SU-DHL-6 (cell line): ENCODE results near the gene NFATC1.

Experiments
- H2AFZ ChIP-seq: fragments of 200-600 bp; sonication (generic); 2 replicates; pipeline ENCODE4 v1.6.1; 2014; ENCODE audit warnings: low read depth, mild to moderate bottlenecking, moderate library complexity, mixed read lengths, antibody characterized with exemption, low read length; ENCODE audit not compliant: severe bottlenecking
- H3F3A ChIP-seq: fragments of 200-600 bp; shearing (Covaris generic); 2 replicates; pipeline ENCODE4 v1.6.0; 2016; ENCODE audit warnings: antibody characterized with exemption, mild to moderate bottlenecking; ENCODE audit not compliant: insufficient read depth
- H3K27ac ChIP-seq: fragments of 200-600 bp; sonication (generic); 2 replicates; pipeline ENCODE4 v1.5.1; 2016; ENCODE audit warnings: low read depth, mild to moderate bottlenecking, low read length, moderate library complexity, mixed read lengths
- H3K27me3 ChIP-seq: fragments of 200-600 bp; sonication (generic), shearing (Covaris generic); 2 replicates; pipeline ENCODE4 v1.6.0; 2014; ENCODE audit warnings: mild to moderate bottlenecking, low read length
- H3K36me3 ChIP-seq: fragments of 200-600 bp; sonication (generic); 2 replicates; pipeline ENCODE4 v1.6.1; 2014; ENCODE audit warnings: mild to moderate bottlenecking, low read length, mixed read lengths
- H3K4me2 ChIP-seq: fragments of 300-600, 200-600 bp; shearing (Covaris generic), sonication (generic); 2 replicates; pipeline ENCODE4 v1.6.0; 2014; ENCODE audit warnings: low read length, low read depth, mild to moderate bottlenecking; ENCODE audit not compliant: poor library complexity, severe bottlenecking
- H3K4me3 ChIP-seq: fragments of 200-600 bp; sonication (generic); 2 replicates; pipeline ENCODE4 v1.5.1; 2014; ENCODE audit warnings: antibody characterized with exemption, low read length, mild to moderate bottlenecking, mixed read lengths; ENCODE audit not compliant: insufficient read depth, poor library complexity, severe bottlenecking
- H3K79me2 ChIP-seq: fragments of 200-600 bp; sonication (generic); 2 replicates; pipeline ENCODE4 v1.6.1; 2014; ENCODE audit warnings: mild to moderate bottlenecking, low read length, moderate library complexity; ENCODE audit not compliant: insufficient read depth
- H3K9ac ChIP-seq: fragments of 200-600 bp; sonication (generic); 2 replicates; pipeline ENCODE4 v1.7.0; 2014; ENCODE audit warnings: mild to moderate bottlenecking, low read length
- H3K9me2 ChIP-seq: fragments of 200-600 bp; sonication (generic); replicated peaks from 2 replicates; pipeline ENCODE4 v1.6.1; 2014; ENCODE audit warnings: low read length; ENCODE audit not compliant: insufficient read depth
- H3K9me3 ChIP-seq: fragments of 200-600 bp; sonication (generic); 2 replicates; pipeline ENCODE4 v1.6.1; 2014; ENCODE audit warnings: low read length, mixed read lengths; ENCODE audit not compliant: insufficient read depth
- H4K20me1 ChIP-seq: fragments of 200-600 bp; sonication (generic); 2 replicates; pipeline ENCODE4 v1.6.1; 2014; ENCODE audit warnings: low read depth, mild to moderate bottlenecking, antibody characterized with exemption, low read length, moderate library complexity, mixed read lengths
- EZH2phosphoT487 ChIP-seq: fragments of 200-600 bp; sonication (generic), shearing (Covaris generic); conservative IDR thresholded peaks from 2 replicates; pipeline ENCODE4 v1.6.1; 2018; ENCODE audit warnings: mild to moderate bottlenecking, antibody characterized with exemption, low read length, moderate library complexity, mixed read lengths
- TF ChIP-seq, protein P1 (sequence below): fragments of 200-600 bp; sonication (generic); IDR thresholded peaks from one replicate; pipeline ENCODE4 v1.5.1; 2017; ENCODE audit warnings: antibody characterized with exemption, mild to moderate bottlenecking, low read length, moderate library complexity; ENCODE audit not compliant: insufficient read depth, poor library complexity, severe bottlenecking

The NFATC1 gene

DNA sequence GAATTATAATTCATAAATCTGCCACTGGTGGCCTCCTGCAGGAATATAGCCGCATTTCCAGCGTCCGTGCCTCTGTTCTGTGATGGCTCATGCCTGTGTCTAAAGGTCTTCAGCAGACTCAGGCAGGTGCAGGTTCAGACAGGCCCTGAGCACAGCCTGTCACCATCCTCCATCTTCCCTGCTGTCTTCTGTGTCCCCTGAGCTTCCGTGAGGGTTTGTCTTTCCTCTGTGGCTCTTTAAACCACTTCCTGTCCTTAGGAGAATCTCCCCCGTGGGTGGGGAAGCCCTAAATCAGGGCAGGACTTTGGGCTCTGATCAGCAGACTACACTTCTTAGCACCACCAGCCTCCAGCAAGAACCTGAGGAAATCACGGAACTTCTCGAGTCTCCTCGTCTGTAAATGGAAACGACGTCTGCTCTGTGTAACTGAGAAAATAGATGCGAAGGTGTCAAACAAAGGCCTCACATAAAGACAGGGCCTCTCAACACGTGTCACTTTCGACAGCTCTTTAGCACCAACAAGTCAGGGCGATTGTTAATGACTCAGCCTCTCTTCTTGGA lies 24.1 kb upstream of the NFATC1 start:
- Histone ChIP-seq H3K36me3 (no peaks in the 10 kb centered on the region), H3K4me2 (no peak overlapping the region), H2AFZ (no peak overlapping the region), H4K20me1 (no peaks in the 10 kb centered on the region), H3F3A (no peaks in the 10 kb centered on the region), H3K27me3 (no peaks in the 10 kb centered on the region), H3K9me3 (no peaks in the 10 kb centered on the region), H3K9me2 (no peaks in the 10 kb centered on the region), H3K9ac (no peak overlapping the region), H3K4me3 (no peak overlapping the region), H3K79me2 (no peaks in the 10 kb centered on the region), H3K27ac (no peak overlapping the region)
- no peak for TF ChIP-seq EZH2phosphoT487
- TF ChIP-seq, protein P1, sequence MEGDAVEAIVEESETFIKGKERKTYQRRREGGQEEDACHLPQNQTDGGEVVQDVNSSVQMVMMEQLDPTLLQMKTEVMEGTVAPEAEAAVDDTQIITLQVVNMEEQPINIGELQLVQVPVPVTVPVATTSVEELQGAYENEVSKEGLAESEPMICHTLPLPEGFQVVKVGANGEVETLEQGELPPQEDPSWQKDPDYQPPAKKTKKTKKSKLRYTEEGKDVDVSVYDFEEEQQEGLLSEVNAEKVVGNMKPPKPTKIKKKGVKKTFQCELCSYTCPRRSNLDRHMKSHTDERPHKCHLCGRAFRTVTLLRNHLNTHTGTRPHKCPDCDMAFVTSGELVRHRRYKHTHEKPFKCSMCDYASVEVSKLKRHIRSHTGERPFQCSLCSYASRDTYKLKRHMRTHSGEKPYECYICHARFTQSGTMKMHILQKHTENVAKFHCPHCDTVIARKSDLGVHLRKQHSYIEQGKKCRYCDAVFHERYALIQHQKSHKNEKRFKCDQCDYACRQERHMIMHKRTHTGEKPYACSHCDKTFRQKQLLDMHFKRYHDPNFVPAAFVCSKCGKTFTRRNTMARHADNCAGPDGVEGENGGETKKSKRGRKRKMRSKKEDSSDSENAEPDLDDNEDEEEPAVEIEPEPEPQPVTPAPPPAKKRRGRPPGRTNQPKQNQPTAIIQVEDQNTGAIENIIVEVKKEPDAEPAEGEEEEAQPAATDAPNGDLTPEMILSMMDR = no peak

DNA sequence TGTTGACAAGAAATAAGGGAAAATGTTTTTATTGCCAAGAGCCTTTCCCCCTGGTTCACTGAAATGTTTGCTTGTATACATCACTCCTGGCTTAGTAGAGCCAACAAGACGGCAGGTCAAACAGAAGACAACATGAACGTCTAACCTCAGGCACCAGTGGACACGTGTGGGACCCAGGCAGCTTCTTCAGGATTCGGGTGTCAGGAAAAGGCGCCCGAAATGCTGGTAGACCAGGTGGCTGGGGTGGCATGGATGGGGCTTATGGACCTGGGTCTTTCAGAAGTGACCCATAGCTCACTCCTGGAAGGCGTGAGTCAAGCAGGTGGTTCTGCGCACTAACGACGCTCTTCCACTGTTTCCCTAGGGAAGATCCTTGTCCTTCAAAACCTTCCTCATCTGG lies 23.3 kb upstream of the NFATC1 start:
- no peak overlapping the region for H3K27ac ChIP-seq
- no peak overlapping the region for H3K4me3 ChIP-seq
- TF ChIP-seq, protein P1 = no peak
- no peak for TF ChIP-seq EZH2phosphoT487
- H3K79me2 ChIP-seq = no peaks in the 10 kb centered on the region
- H3K27me3 ChIP-seq = no peaks in the 10 kb centered on the region
- no peaks in the 10 kb centered on the region for H3K36me3 ChIP-seq
- H4K20me1 ChIP-seq = no peaks in the 10 kb centered on the region
- no peaks in the 10 kb centered on the region for H3K9me3 ChIP-seq
- no peak overlapping the region for H3K4me2 ChIP-seq
- no peaks in the 10 kb centered on the region for H3F3A ChIP-seq
- no peak overlapping the region for H3K9ac ChIP-seq
- no peak overlapping the region for H2AFZ ChIP-seq
- H3K9me2 ChIP-seq = no peaks in the 10 kb centered on the region

- no peak overlapping the region for H3K4me3 ChIP-seq
- H3K9ac ChIP-seq = no peak overlapping the region
- no peaks in the 10 kb centered on the region for H3F3A ChIP-seq
- no peaks in the 10 kb centered on the region for H3K9me3 ChIP-seq
- no peak overlapping the region for H3K4me2 ChIP-seq
- no peaks in the 10 kb centered on the region for H4K20me1 ChIP-seq
- no peak overlapping the region for H2AFZ ChIP-seq
- H3K27me3 ChIP-seq = no peaks in the 10 kb centered on the region
- H3K27ac ChIP-seq = no peak overlapping the region
- no peaks in the 10 kb centered on the region for H3K36me3 ChIP-seq
- no peaks in the 10 kb centered on the region for H3K9me2 ChIP-seq
- H3K79me2 ChIP-seq = no peaks in the 10 kb centered on the region
- TF ChIP-seq, protein P1 = no peak
- no peak for TF ChIP-seq EZH2phosphoT487
These were observed 22.7 kb upstream of the NFATC1 start for GRCh38 chr18:79372991-79373390.

- TF ChIP-seq EZH2phosphoT487 = no peak
- TF ChIP-seq, protein P1 = no peak
- Histone ChIP-seq H4K20me1 (no peaks in the 10 kb centered on the region), H3K4me2 (no peak overlapping the region), H3K9ac (no peak overlapping the region), H3K36me3 (no peaks in the 10 kb centered on the region), H3K9me3 (no peaks in the 10 kb centered on the region), H3K9me2 (no peaks in the 10 kb centered on the region), H2AFZ (no peak overlapping the region), H3K4me3 (no peak overlapping the region), H3K79me2 (no peaks in the 10 kb centered on the region), H3K27me3 (no peaks in the 10 kb centered on the region), H3K27ac (no peak overlapping the region), H3F3A (no peaks in the 10 kb centered on the region)
These were observed 22.0 kb upstream of the NFATC1 start for GRCh38 chr18:79373736-79374135.
